ENCODE results near the gene EMCN. TPM values are rescaled to one million over a fixed set of nuclear protein-coding genes. Genes with fewer than 3 reads are reported as not detected.

EMCN gene
- total and polyA plus RNA-seq, 10 donors: 0.50 to 4.4 (median 3.0) TPM

DNA sequence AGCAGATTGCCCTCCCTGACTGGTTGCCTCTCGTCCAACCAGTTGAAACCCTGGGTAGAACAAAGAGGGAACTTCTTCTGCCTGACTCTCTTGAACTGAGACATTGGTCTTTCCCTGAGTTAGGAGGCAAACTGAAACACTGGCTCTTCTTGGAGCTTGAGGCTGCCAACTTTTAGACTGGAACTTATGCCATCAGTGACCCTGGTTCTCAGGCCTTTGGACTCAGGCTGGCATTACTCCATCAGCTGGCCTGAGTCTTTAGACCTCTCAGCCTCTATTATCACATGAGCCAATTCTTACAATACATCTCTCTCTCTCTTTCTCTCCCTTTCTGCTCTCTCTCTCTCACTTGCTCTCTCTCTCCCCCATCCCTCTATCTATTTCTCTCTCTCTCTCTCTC, 86.4 kb downstream of the EMCN start:
- no peak for DNase-seq
- Histone ChIP-seq H3K27me3 (replicated peaks in 1 of 7) (no peaks in the 10 kb centered on the region), H3K4me1 (no peaks in the 10 kb centered on the region), H3K4me3 (no peak overlapping the region), H3K27ac (no peak overlapping the region), H3K9me3 (peaks cover 0 to 6% (median 0%) of the 10 kb centered on the region in 8 donors), H3K36me3 (no peaks in the 10 kb centered on the region)
- intact Hi-C loops (cut with DNase I; ENCODE audit: low total_unique reads): no loop called here
- TF ChIP-seq, protein P1, sequence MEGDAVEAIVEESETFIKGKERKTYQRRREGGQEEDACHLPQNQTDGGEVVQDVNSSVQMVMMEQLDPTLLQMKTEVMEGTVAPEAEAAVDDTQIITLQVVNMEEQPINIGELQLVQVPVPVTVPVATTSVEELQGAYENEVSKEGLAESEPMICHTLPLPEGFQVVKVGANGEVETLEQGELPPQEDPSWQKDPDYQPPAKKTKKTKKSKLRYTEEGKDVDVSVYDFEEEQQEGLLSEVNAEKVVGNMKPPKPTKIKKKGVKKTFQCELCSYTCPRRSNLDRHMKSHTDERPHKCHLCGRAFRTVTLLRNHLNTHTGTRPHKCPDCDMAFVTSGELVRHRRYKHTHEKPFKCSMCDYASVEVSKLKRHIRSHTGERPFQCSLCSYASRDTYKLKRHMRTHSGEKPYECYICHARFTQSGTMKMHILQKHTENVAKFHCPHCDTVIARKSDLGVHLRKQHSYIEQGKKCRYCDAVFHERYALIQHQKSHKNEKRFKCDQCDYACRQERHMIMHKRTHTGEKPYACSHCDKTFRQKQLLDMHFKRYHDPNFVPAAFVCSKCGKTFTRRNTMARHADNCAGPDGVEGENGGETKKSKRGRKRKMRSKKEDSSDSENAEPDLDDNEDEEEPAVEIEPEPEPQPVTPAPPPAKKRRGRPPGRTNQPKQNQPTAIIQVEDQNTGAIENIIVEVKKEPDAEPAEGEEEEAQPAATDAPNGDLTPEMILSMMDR (IDR thresholded peaks at IDR 0.05 in 8 of 11, conservative IDR thresholded peaks at IDR 0.05 in 3 of 11): no peak
- TF ChIP-seq POLR2AphosphoS5 (IDR thresholded peaks at IDR 0.05) (no peak), POLR2A (IDR thresholded peaks at IDR 0.05) (no peak)
- WGBS, 5 donors: 67 to 89% (median 79%) methylated on average over 1 of the region's 1 CpG

- peaks cover 0 to 2% (median 0%) of the 10 kb centered on the region in 8 donors for H3K9me3 ChIP-seq
- no peak for DNase-seq
- no peak overlapping the region for H3K4me3 ChIP-seq
- TF ChIP-seq POLR2AphosphoS5 (IDR thresholded peaks at IDR 0.05) (no peak), POLR2A (IDR thresholded peaks at IDR 0.05) (no peak)
- TF ChIP-seq, protein P1 (IDR thresholded peaks at IDR 0.05 in 8 of 11, conservative IDR thresholded peaks at IDR 0.05 in 3 of 11): no peak
- no peaks in the 10 kb centered on the region for H3K4me1 ChIP-seq
- no peak overlapping the region for H3K27ac ChIP-seq
- no peaks in the 10 kb centered on the region for H3K36me3 ChIP-seq
- 36 to 50% (median 46%) methylated on average over 5 of the region's 5 CpGs for WGBS, 5 donors
- no peaks in the 10 kb centered on the region for H3K27me3 ChIP-seq (replicated peaks in 1 of 7)
- intact Hi-C loops (cut with DNase I; ENCODE audit: low total_unique reads): no loop called here
Measured at GRCh38 chr4:100430451-100430850, 87.4 kb downstream of the EMCN start.

DNA sequence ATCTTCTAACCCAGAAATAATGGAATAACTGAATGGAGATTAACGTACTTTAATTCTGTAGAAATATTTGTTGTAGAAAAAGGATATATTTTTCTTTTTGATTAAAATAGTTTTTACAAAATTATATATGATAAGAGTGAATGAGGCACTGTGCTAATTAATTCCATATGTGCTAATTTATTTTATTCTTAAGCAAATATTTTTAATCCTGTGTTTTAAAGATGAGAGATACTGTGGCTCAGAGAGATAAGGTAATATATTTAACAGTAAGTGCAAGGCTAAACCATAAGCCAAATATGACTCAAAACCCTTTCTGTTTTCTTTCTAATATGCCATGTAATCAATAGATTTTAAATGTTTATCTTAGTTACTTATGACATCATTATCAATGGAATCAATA, 88.2 kb downstream of the EMCN start:
- Histone ChIP-seq H3K4me1 (no peaks in the 10 kb centered on the region), H3K27ac (no peak overlapping the region), H3K27me3 (replicated peaks in 1 of 7) (no peaks in the 10 kb centered on the region), H3K9me3 (no peaks in the 10 kb centered on the region), H3K36me3 (no peaks in the 10 kb centered on the region), H3K4me3 (no peak overlapping the region)
- no peak for TF ChIP-seq POLR2A (IDR thresholded peaks at IDR 0.05)
- no peak for TF ChIP-seq POLR2AphosphoS5 (IDR thresholded peaks at IDR 0.05)
- TF ChIP-seq, protein P1 (IDR thresholded peaks at IDR 0.05 in 8 of 11, conservative IDR thresholded peaks at IDR 0.05 in 3 of 11): no peak
- intact Hi-C loops (cut with DNase I; ENCODE audit: low total_unique reads): no loop called here
- no peak for DNase-seq
- WGBS, 5 donors: 84 to 91% (median 89%) methylated on average over 1 of the region's 1 CpG

GRCh38 chr4:100428051-100428450, 89.8 kb downstream of the EMCN start:
- TF ChIP-seq, protein P1 (IDR thresholded peaks at IDR 0.05 in 8 of 11, conservative IDR thresholded peaks at IDR 0.05 in 3 of 11): no peak
- no peak for TF ChIP-seq POLR2AphosphoS5 (IDR thresholded peaks at IDR 0.05)
- no peak for TF ChIP-seq POLR2A (IDR thresholded peaks at IDR 0.05)
- H3K27ac ChIP-seq: no peak overlapping the region
- intact Hi-C loops (cut with DNase I; ENCODE audit: low total_unique reads): no loop called here

More at GRCh38 chr4:100428051-100428450, 89.8 kb downstream of the EMCN start:
- 88 to 98% (median 95%) methylated on average over 2 of the region's 2 CpGs for WGBS, 5 donors
- Histone ChIP-seq H3K9me3 (no peaks in the 10 kb centered on the region), H3K4me3 (no peak overlapping the region), H3K36me3 (no peaks in the 10 kb centered on the region), H3K4me1 (no peaks in the 10 kb centered on the region), H3K27me3 (replicated peaks in 1 of 7) (no peaks in the 10 kb centered on the region)
- DNase-seq: no peak

Measured in spleen (tissue), 11 donors.